HEK293 (cell line): ENCODE data around the gene VPS54.

ENCODE experiments used
- CTCF ChIA-PET: fragments of 350-600 bp; formaldehyde crosslinking; extraction: SDS; loops from one replicate; lab custom pipeline; 2021; ENCODE audit warnings: antibody characterized with exemption; lab: Yijun Ruan, JAX
- POLR2A ChIA-PET: fragments of 300-600 bp; formaldehyde crosslinking; extraction: SDS; loops from one replicate; lab custom pipeline; 2020; ENCODE audit warnings: antibody characterized with exemption, inconsistent platforms; lab: Yijun Ruan, JAX
- H3K27ac ChIP-seq: fragments of 200-500 bp; sonication (Bioruptor generic); 2 replicates; pipeline ENCODE4 v1.5.1; 2014; ENCODE audit warnings: low read depth, low read length, control low read depth, inconsistent platforms; ENCODE audit errors: extremely low read depth
- H3K36me3 ChIP-seq, 2 experiments: fragments of 200-500 bp in 1 of 2; sonication (Bioruptor generic) in 1 of 2; 1 replicate in 1 of 2; 2 replicates in 1 of 2; pipeline ENCODE4 v1.5.1; 2014 to 2017; ENCODE audit warnings: inconsistent platforms in 2 of 2, low read length in 2 of 2; ENCODE audit not compliant: control insufficient read depth in 2 of 2, insufficient read depth in 1 of 2
- H3K4me1 ChIP-seq: fragments of 200-500 bp; sonication (Bioruptor generic); 2 replicates; pipeline ENCODE4 v1.5.1; 2014; ENCODE audit warnings: mild to moderate bottlenecking, low read length, inconsistent platforms; ENCODE audit not compliant: control insufficient read depth, insufficient read depth
- H3K4me3 ChIP-seq: 2 replicates; pipeline ENCODE4 v1.5.1; 2011; ENCODE audit warnings: low read depth, mild to moderate bottlenecking, control low read depth, low read length, moderate library complexity
- H3K9me3 ChIP-seq: fragments of 200-500 bp; sonication (Bioruptor generic); 2 replicates; pipeline ENCODE4 v1.5.1; 2014; ENCODE audit warnings: low read depth, low read length, inconsistent platforms; ENCODE audit not compliant: control insufficient read depth, insufficient read depth
- KLF1 ChIP-seq: fragments of 450-650 bp; formaldehyde crosslinking; IDR thresholded peaks from 2 replicates; pipeline ENCODE4 v1.5.1; 2016; ENCODE audit warnings: missing biosample characterization, missing genetic modification characterization
- PATZ1 ChIP-seq: fragments of 450-650 bp; formaldehyde crosslinking; IDR thresholded peaks from 2 replicates; pipeline ENCODE4 v1.5.1; 2016; ENCODE audit warnings: missing biosample characterization, missing genetic modification characterization
- TRIM28 ChIP-seq: IDR thresholded peaks from 2 replicates; pipeline ENCODE4 v1.6.1; 2011; ENCODE audit warnings: low read length, control low read depth, borderline replicate concordance
- ZNF18 ChIP-seq: fragments of 450-650 bp; formaldehyde crosslinking; IDR thresholded peaks from 2 replicates; pipeline ENCODE4 v1.5.1; 2016; ENCODE audit warnings: missing biosample characterization, missing genetic modification characterization
- ZNF596 ChIP-seq: fragments of 450-650 bp; IDR thresholded peaks from 2 replicates; pipeline ENCODE4 v1.5.0; 2018; ENCODE audit warnings: missing biosample characterization, mild to moderate bottlenecking, missing genetic modification characterization, moderate library complexity
- ZNF658 ChIP-seq: fragments of 450-650 bp; formaldehyde crosslinking; IDR thresholded peaks from 2 replicates; pipeline ENCODE4; 2016; ENCODE audit warnings: missing biosample characterization, missing genetic modification characterization
- ZNF747 ChIP-seq: fragments of 450-650 bp; formaldehyde crosslinking; IDR thresholded peaks from 2 replicates; pipeline ENCODE4 v1.5.1; 2016; ENCODE audit warnings: missing biosample characterization, missing genetic modification characterization
- ZNF791 ChIP-seq: fragments of 450-650 bp; formaldehyde crosslinking; IDR thresholded peaks from 2 replicates; pipeline ENCODE4 v1.5.1; 2016; ENCODE audit warnings: missing biosample characterization, missing genetic modification characterization
- TF ChIP-seq, protein P1 (sequence below): fragments of 450-650 bp; formaldehyde crosslinking; IDR thresholded peaks from 2 replicates; pipeline ENCODE4 v1.5.1; 2017; ENCODE audit warnings: missing biosample characterization, missing genetic modification characterization

VPS54 gene

GRCh38 chr2:64036034-64036705 is 16.9 kb upstream of the VPS54 start:
- CTCF ChIA-PET: interaction anchor here (0.6 to 1.0 kb wide), 2 partner anchors 14 to 18 kb away, joined by 4 read pairs; no protein-coding TSS in a partner anchor
- TF ChIP-seq ZNF791 (tag by site-specific recombination): no peak
- TF ChIP-seq PATZ1 (tag by site-specific recombination): no peak
- TF ChIP-seq, all 188 proteins: peak for 0
- Histone ChIP-seq H3K4me3 (no peak overlapping the region), H3K36me3 (no peaks in the 10 kb centered on the region), H3K4me1 (no peaks in the 10 kb centered on the region), H3K27ac (no peak overlapping the region), H3K9me3 (no peaks in the 10 kb centered on the region)
- POLR2A ChIA-PET: no interaction called here

DNA sequence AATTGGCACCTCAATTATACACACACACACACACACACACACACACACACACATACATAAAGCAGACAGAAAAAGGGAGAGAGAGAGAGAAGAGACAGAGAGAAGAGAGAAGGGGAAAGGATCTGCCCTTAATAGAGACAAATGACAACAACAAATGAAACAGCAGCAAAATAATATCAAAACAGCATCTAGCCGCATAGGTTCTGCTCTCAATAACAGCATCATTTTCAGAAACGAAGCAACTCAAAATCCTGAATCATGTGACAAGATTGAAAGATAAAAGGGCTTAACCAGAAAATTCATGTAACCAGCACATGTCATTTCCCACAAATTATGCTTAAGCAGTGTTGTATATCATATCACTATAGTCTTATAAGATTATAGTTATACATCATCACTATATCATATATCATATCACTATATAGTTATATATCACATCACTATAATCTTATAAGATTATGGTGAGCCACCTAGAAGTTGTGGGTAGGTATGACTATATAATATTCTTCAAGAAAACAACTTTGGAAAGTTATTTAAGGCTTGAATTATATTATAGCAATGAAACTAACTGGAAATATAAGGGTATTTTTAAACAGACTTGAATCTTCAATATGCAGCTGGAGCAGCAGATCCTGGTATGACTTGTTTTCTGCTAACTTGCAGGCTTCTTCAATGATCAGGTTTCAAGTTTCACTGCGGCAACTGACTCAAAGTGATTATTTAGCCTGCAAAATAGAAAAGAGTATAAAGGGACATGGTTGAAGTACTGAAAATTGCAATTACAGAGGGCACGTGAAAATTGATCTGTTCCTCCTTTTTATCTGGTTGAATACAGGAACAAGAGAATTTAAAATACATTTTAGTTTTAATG is 16.1 kb upstream of the VPS54 start:
- Histone ChIP-seq H3K4me1 (no peaks in the 10 kb centered on the region), H3K4me3 (no peak overlapping the region), H3K27ac (no peak overlapping the region), H3K9me3 (no peaks in the 10 kb centered on the region), H3K36me3 (no peaks in the 10 kb centered on the region)
- POLR2A ChIA-PET: interaction anchor here (0.7 kb wide), 1 partner anchor 435 kb away, joined by 3 read pairs; no protein-coding TSS in a partner anchor
- TF ChIP-seq TRIM28 (0 out of 2 replicates have a peak, but pooled peaks have one; percentile 51), ZNF18 (tag by site-specific recombination) (no peak)
- CTCF ChIA-PET: no interaction called here

GRCh38 chr2:64029116-64029665 is 10.0 kb upstream of the VPS54 start:
- no peaks in the 10 kb centered on the region for H3K36me3 ChIP-seq

DNA sequence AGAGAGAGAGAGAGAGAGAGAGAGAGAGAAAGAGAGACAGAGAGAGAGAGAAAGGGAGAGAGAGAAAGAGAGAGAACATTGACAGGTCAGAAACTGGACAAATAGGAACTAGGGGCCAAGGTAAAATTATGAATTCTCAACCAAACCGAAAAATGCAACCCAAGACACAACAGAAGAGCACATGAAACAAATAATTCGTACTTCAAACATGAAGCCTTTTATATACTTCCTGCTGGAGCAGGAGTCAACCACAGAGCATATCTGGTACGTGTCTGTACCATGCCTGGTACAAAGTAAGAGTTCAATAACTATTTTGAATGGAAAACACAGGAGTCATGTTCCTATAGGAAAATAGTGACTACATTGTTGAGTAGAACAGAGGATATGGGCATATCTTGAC is 6.5 kb upstream of the VPS54 start:
- Histone ChIP-seq H3K9me3 (no peaks in the 10 kb centered on the region), H3K4me3 (no peak overlapping the region), H3K4me1 (no peaks in the 10 kb centered on the region), H3K27ac (no peak overlapping the region), H3K36me3 (no peaks in the 10 kb centered on the region)
- ChIA-PET CTCF (no interaction called here), POLR2A (no interaction called here)
- TF ChIP-seq ZNF596 (tag by site-specific recombination): peak; percentile 84
- TF ChIP-seq, protein P1, sequence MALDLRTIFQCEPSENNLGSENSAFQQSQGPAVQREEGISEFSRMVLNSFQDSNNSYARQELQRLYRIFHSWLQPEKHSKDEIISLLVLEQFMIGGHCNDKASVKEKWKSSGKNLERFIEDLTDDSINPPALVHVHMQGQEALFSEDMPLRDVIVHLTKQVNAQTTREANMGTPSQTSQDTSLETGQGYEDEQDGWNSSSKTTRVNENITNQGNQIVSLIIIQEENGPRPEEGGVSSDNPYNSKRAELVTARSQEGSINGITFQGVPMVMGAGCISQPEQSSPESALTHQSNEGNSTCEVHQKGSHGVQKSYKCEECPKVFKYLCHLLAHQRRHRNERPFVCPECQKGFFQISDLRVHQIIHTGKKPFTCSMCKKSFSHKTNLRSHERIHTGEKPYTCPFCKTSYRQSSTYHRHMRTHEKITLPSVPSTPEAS (tag by site-specific recombination): no peak

More at GRCh38 chr2:64029116-64029665, 10.0 kb upstream of the VPS54 start:
- POLR2A ChIA-PET: no interaction called here
- no peak for TF ChIP-seq KLF1 (tag by site-specific recombination)
- no peak for TF ChIP-seq ZNF747 (tag by site-specific recombination)
- no peak for TF ChIP-seq ZNF658
- TF ChIP-seq, all 188 proteins: peak for 0
- Histone ChIP-seq H3K27ac (no peak overlapping the region), H3K9me3 (no peaks in the 10 kb centered on the region), H3K4me3 (no peak overlapping the region), H3K4me1 (no peaks in the 10 kb centered on the region)
- CTCF ChIA-PET: no interaction called here
